HG03457 (cell line): ENCODE results near the gene ZBTB7A.

Experiments
- ATAC-seq: cut with Tn5 transposase; IDR thresholded peaks from one replicate; pipeline ENCODE4 v1.9.1; 2021; ENCODE audit warnings: moderate number of reproducible peaks; ENCODE audit not compliant: unreplicated experiment

The ZBTB7A gene

DNA sequence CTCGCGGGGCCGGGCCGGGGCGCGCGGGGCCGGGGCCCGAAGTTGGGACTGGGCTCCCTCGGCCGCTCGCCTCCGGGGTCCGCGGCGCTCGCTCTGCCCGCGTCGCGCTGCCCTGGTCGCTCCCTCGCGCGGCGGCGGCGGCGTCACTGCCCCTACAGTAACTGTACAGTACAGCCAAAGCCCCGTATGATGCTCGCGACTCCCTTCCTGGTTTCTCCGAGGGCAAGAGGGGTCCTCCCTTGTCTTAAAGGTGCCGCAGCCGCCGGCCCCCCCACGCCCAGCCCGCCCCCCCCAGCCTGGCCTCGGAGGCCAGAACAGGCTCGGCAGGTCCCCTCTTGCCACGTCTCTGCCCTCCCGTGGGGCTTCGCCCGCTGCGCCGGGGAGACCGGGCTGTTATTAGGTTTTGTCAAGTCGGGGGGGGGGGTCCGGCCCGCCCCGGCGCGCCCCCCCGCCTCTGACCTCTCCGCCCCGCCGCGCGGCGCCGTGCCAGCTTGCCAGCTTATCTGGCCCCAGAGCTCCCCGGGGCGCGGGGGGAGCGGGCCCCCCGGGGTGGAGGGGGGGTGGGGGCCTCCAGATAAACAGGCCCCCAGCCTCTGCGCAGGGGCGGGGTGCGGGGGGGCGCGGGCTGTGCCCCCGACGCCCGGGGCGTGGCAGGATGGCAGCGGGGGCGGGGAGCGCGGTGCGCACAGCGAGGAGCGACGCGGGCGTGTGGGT lies at the start of gene ZBTB7A:
Gene ZBTB7A (minus strand): TSS at position 218 of the 714 bp plus-strand sequence. CDS start 11,667 bp downstream, outside the sequence.
- no peak for ATAC-seq

DNA sequence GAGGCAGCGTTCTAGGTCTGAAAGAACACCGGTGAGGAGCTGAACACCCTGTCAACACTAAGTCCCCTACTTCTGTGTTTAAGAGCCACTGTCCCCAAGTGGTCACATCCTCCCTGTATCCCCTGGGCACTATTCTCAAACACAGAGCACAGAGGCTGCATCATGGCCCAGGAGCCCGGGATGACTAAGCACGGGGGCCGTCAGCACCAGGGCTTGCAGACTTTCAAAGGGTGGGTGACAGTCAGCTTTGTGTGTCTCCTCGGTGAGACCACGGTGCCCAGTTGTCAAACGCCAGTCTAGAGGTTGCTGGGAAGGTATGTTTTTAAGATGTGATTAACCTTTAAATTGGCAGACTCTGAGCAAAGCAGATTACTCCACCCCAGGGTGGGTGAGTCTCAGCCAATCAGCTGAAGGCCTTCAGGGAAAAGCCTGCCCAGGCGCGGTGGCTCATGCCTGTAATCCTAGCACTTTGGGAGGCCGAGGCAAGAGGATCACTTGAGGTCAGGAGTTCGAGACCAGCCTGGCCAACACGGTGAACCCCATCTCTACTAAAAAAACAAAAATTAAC lies 49.2 kb upstream of the ZBTB7A start:
- no peak for ATAC-seq

GRCh38 chr19:4115050-4115817 lies 48.5 kb upstream of the ZBTB7A start:
- ATAC-seq = no peak

- no peak for ATAC-seq
Observed at GRCh38 chr19:4114181-4114580, 47.5 kb upstream of the ZBTB7A start.

GRCh38 chr19:4113398-4114088 lies 46.8 kb upstream of the ZBTB7A start:
- ATAC-seq = no peak

DNA sequence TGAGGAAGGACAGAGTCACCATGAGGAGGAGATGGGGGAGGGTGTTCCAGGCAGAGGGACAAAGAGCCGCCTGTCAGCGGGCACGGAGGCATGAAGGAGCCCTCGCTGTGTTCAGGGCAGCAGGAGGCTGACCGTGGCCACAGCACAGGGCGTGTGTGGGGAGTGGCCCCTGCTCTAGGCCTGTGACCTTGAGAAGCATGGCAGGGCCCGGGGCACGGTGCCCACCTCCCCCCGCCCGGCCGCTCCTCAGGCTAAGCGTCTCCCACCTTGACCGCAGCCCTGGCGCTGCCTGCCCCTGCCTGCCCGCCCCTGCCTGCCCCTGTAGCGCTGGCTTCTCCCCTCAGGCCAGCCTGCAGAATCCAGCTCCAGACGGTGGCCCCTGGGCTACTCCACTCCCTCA lies 45.7 kb upstream of the ZBTB7A start:
- no peak for ATAC-seq

GRCh38 chr19:4109626-4109945 lies 42.9 kb upstream of the ZBTB7A start:
- ATAC-seq = no peak

DNA sequence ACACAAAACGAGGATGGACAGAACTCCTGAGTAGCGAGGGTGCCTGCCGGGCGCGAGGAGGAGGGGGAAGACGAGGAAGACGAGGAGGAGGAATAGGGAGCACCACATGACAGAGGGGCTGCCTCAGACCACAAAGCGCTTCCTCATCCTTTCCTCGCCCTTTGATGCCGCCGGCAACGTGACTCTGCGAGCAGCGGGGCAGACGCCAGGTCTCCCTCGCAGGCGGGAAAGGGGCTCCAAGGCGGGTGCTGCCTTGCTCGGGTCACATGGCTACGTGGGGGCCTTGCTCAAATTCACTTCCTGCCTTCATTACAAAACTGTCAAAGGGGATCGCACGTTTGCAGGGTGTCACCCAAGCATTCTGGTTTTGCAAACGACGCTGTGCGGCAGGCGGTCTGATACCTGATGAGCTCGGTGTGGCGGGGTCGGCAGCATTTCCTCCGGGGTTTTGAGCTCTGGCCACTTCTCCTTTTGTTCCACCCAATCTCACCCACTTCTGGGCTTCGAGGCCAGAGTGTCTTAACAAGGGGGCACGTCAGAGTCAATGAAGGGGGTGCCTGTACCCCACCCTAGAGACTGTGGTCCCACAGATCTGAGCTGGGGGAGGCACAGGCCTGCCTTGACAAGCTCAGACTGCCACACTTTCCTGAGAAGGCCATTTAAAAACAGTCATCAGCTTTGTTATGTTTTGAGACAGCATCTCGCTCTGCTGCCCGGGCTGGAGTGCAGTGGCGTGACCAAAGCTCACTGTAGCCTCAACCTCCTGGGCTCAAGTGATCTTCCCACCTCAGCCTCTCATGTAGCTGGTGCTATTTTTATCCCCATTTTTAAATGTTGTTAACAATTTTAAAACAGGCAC lies 42.3 kb upstream of the ZBTB7A start:
- no peak for ATAC-seq

- ATAC-seq = no peak
Observed at GRCh38 chr19:4103080-4103433, 36.4 kb upstream of the ZBTB7A start.

- no peak for ATAC-seq
Observed at GRCh38 chr19:4102339-4103079, 35.8 kb upstream of the ZBTB7A start.

GRCh38 chr19:4101496-4101770 lies 34.7 kb upstream of the ZBTB7A start:
- ATAC-seq = no peak

DNA sequence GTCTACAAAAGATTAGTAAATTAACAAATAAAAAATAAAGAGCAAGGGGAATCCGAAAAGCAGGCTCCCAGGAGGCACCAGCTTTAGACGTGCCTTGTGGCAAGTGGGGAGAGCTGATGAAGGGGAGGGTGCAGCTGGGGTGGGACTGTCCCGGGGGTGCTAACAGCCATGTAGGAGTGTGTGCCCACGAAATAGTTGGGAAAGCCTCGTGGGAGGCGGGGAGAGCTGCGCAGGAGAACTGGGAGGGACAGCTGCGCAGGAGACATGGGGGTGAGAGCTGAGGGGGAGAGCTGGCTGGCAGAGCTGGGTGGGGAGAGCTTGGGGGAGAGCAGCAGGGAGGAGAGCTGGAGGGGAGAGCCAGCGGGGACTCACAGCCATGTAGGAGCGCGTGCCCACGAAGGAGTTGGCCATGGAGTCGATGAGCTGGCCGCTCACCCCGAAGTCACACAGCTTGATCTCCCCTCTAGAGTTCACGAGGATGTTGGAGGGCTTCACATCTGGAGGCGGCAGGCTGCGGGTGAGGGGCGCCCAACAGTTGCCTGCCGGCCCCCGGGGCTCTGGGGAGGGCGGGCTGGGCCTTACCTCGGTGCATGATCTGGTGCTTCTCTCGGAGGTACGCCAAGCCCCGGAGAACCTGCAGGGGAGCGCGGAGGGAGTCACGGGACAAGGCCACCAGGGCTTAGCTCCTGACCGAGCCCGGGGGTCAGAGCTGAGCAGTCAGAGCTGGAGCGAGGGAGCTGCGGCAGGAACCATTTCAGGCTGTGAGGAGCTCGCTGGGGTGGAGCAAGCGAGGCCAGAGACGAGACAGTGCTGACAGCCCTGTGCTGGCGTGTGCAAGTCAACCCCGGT lies 34.2 kb upstream of the ZBTB7A start:
- ATAC-seq = no peak

- no peak for ATAC-seq
Observed at GRCh38 chr19:4099041-4099764, 32.5 kb upstream of the ZBTB7A start.

- no peak for ATAC-seq
Observed at GRCh38 chr19:4098493-4098892, 31.8 kb upstream of the ZBTB7A start.

GRCh38 chr19:4097501-4097900 lies 30.8 kb upstream of the ZBTB7A start:
- ATAC-seq = no peak

DNA sequence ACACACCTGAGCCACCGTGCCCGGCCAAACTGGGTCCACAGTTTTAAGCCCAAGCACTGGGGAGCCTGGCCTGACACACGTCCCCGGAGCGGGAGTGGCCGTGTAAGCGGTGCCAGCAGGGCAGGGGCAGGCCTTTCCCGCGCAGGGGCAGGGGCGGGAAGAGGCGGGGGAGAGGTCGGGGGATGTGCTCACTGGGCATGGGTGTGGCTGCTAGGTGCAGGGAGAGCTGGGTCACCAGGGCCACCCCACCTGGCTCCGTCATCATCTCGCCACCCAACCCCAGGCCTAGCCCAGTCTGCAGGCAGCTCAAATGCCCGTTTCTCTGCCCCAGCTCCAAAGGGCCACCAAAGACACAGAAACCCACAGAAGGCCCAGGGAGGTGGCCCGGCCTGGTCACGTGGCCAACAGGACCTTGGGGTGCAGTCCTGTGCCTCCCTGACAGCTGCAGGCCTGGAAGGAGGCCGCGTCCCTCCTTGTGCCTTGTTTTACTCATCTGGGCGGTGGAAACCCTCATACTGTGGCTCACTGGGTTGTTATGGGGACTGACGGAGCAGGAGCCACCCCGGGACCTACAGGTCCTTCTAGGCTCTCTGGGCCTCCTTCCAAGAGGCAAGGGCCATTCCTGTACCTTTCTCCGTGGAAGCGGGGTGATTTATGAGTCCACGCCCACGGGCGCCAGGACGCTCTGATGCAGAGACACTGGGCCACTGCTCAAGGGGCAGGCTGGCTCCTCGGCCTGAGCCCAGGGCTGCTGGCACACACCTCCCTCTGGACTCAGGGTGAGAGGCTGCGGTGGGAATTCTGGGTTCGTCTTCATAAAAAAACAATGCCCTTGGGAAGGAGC lies 29.6 kb upstream of the ZBTB7A start:
- ATAC-seq = no peak

DNA sequence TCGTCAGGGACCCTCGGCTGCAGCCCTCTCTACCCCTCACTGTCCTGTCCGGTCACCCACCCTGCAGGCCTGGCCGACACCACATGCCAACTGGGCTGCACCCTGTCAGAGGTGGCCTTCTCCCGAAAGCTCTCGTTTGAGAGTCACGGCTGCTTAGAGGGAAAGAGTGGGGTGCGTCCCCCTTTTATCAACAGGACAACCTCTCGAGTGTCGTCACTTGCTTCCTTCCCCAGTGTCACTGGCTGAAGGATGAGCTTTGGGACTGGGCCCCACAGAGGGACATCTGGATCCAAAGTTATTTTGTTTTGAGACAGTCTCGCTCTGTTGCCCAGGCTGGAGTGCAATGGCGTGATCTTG lies 28.8 kb upstream of the ZBTB7A start:
- ATAC-seq = no peak
